Subcutaneous adipose tissue (tissue), 4 donors: ENCODE results near the gene MB21D2. TPM values are rescaled to one million over a fixed set of nuclear protein-coding genes. Genes with fewer than 3 reads are reported as not detected.

Experiments used
- CTCF ChIP-seq: fragments of 450-650 bp; IDR thresholded peaks from one replicate; pipeline ENCODE4 v1.5.1; 2016; ENCODE audit warnings: low read depth, mild to moderate bottlenecking, control low read depth, antibody characterized with exemption, moderate library complexity
- total RNA-seq, 4 donors: library from RNA; depleted of rRNA; stranded (reverse); fragments of >200 nt; gene quantifications; one replicate each; pipeline ENCODE4 v1.1.0, GENCODE V29; 2016

Gene MB21D2
- total RNA-seq, 4 donors from 2014 or later: 2.8 to 5.4 (median 4.5) TPM

- no peak for TF ChIP-seq CTCF
Observed at GRCh38 chr3:192892981-192893700, 24.5 kb downstream of the MB21D2 start.

GRCh38 chr3:192890347-192891335 is 27.0 kb downstream of the MB21D2 start:
- TF ChIP-seq CTCF: no peak

- no peak for TF ChIP-seq CTCF
Observed at GRCh38 chr3:192889679-192890078, 28.0 kb downstream of the MB21D2 start.

- TF ChIP-seq CTCF: no peak
Observed at GRCh38 chr3:192888190-192888589, 29.5 kb downstream of the MB21D2 start.

- no peak for TF ChIP-seq CTCF
Observed at GRCh38 chr3:192887701-192888100, 30.0 kb downstream of the MB21D2 start.

- no peak for TF ChIP-seq CTCF
Observed at GRCh38 chr3:192887047-192887446, 30.6 kb downstream of the MB21D2 start.
